Heart left ventricle (tissue), 16 donors: ENCODE measurements around the gene TMEM203. TPM values are rescaled to one million over a fixed set of nuclear protein-coding genes. Genes with fewer than 3 reads are reported as not detected.

Experiments
- ATAC-seq, 4 donors: fragments of 200-7000 bp; cut with Tn5 transposase; one replicate each; pipeline ENCODE4 v1.9.1; 2020 to 2022; ENCODE audit warnings: moderate library complexity in 4 of 4, mild to moderate bottlenecking in 3 of 4, moderate number of reproducible peaks in 1 of 4
- DNase-seq, 5 donors: peaks; one replicate each; pipeline ENCODE4 v3.0.0-alpha.2; 2020
- H3K27ac ChIP-seq, 12 donors: fragments of 200-600 bp; sonication (generic) in 4 of 12; one replicate each; pipeline versions ENCODE4 v1.5.0 to v1.8.0; 2016 to 2022; ENCODE audit warnings: mild to moderate bottlenecking in 2 of 12
- H3K27me3 ChIP-seq, 9 donors: fragments of 200-600 bp; sonication (generic) in 2 of 9; one replicate each; pipeline versions ENCODE4 v1.5.1 to v1.8.0; 2016 to 2022; ENCODE audit warnings: mild to moderate bottlenecking in 3 of 9
- H3K36me3 ChIP-seq, 9 donors: fragments of 200-600 bp; sonication (generic) in 2 of 9; one replicate each; pipeline versions ENCODE4 v1.5.0 to v1.8.0; 2018 to 2022; ENCODE audit warnings: mild to moderate bottlenecking in 2 of 9
- H3K4me1 ChIP-seq, 12 donors: fragments of 200-600 bp; sonication (generic) in 4 of 12; one replicate each; pipeline versions ENCODE4 v1.5.0 to v1.8.0; 2016 to 2022; ENCODE audit warnings: mild to moderate bottlenecking in 3 of 12
- H3K4me3 ChIP-seq, 12 donors: fragments of 200-600 bp; sonication (generic) in 4 of 12; one replicate each; pipeline versions ENCODE4 v1.5.0 to v1.8.0; 2017 to 2022; ENCODE audit warnings: mild to moderate bottlenecking in 9 of 12, moderate library complexity in 4 of 12
- H3K9me3 ChIP-seq, 12 donors: fragments of 200-600 bp; sonication (generic) in 4 of 12; one replicate each; pipeline versions ENCODE4 v1.5.0 to v1.8.0; 2016 to 2022; ENCODE audit warnings: mild to moderate bottlenecking in 1 of 12
- CTCF ChIP-seq, 12 donors: fragments of 200-600 bp; sonication (generic) in 4 of 12; IDR thresholded peaks; one replicate each; pipeline versions ENCODE4 v1.5.0 to v1.8.0; 2018 to 2022; ENCODE audit warnings: antibody characterized with exemption in 12 of 12, mild to moderate bottlenecking in 5 of 12
- POLR2A ChIP-seq, 2 donors: fragments of 450-650 bp; IDR thresholded peaks; one replicate each; pipeline ENCODE4 v1.6.1; 2017; ENCODE audit warnings: antibody characterized with exemption in 2 of 2, mild to moderate bottlenecking in 2 of 2, moderate library complexity in 2 of 2
- WGBS, 4 donors: extraction: QIAGEN DNeasy Blood & Tissue Kit in 2 of 4; methylation state at CpG; one replicate each; pipeline versions ENCODE4 v1.1.5 to v1.1.7; 2013 to 2018; 5-methylcytosine and 5-hydroxymethylcytosine counted together
- intact Hi-C, 10 donors: fragments of 100-400 bp; cut with DNase I; formaldehyde crosslinking; loops; one replicate each; pipeline versions ENCODE4 v1.11.1 to v1.14.2; 2022
- polyA plus RNA-seq, 2 donors: library from polyadenylated mRNA; stranded (reverse); fragments of 200-250 nt; gene quantifications; one replicate each; pipeline ENCODE4 v1.2.3, GENCODE V29; 2013
- total RNA-seq, 9 donors: library from RNA; depleted of rRNA in 2 of 9; stranded (reverse); fragments of >200 nt in 2 of 9; fragmentation: NEBNext Ultra II Directional in 3 of 9; extraction: Animal tissue kit (Norgen Biotek cat#: 25700) in 3 of 9; gene quantifications; one replicate each; pipeline versions ENCODE4 v1.1.0 to v1.2.4, GENCODE V29; 2016 to 2023
- donor health status: ischemic (EF 13 %, LVEDD 7.1; RV severe dilation, severe dysfunction).
- donor health status: healthy with polysubstance abuse.
- donor health status: DM: no; HTN: yes; CAD: no.
- donor health status: DM: no; HTN: no; CAD: no.
- donor health status: ischemic (EF 25% LVEDD 6.9; RV normal size, moderate dysfunction).
- donor health status: ischemic (EF 25% LVEDD 5.7; RV mildly dilated, moderate dysfunction).
- donor health status: healthy.
- donor health status: DM: yes; HTN: yes; CAD: no.
- donor health status: ischemic (EF 35%, LVEDD 5.7; RV mildly dilated, moderate dysfunction).
- donor health status: nonischemic (EF 11% LVEDD 7.7; RV severe dilation, severe dysfunction).
- donor health status: DM: yes; HTN: yes; CAD: no.
- donor health status: PGD.
- donor health status: ischemic (EF 29% LVEDD 5.4; RV normal size, mild dysfunction).
- donor health status: nonischemic (EF 23%, LVEDD 6.1; RV moderate dilation, normal function).

TMEM203 gene
- total and polyA plus RNA-seq, 11 donors = 30.8 to 52.0 (median 42.1) TPM

DNA sequence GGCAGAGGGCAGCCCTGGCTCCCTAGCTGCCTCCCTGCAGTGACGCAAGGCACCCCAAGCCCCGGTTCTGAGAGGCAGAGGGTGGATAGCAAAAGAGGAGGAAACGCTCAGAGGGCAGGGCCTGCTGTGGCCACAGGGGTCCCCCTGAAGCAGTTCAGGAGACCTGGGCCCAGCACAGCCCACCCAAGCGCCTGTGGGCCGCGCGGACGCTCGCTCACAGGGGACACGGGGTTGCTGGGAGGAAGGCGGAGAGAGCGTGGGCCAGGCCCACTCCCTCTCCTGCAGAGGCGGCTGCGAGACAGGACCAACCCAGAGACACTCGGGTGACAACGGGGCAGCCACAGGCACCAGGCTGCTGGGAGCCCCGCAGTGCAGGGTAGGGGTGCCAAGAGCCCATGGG lies 25.7 kb downstream of the TMEM203 start:
- WGBS, 4 donors = 93 to 96% (median 95%) methylated on average over 12 to 17 of the region's 17 CpGs

DNA sequence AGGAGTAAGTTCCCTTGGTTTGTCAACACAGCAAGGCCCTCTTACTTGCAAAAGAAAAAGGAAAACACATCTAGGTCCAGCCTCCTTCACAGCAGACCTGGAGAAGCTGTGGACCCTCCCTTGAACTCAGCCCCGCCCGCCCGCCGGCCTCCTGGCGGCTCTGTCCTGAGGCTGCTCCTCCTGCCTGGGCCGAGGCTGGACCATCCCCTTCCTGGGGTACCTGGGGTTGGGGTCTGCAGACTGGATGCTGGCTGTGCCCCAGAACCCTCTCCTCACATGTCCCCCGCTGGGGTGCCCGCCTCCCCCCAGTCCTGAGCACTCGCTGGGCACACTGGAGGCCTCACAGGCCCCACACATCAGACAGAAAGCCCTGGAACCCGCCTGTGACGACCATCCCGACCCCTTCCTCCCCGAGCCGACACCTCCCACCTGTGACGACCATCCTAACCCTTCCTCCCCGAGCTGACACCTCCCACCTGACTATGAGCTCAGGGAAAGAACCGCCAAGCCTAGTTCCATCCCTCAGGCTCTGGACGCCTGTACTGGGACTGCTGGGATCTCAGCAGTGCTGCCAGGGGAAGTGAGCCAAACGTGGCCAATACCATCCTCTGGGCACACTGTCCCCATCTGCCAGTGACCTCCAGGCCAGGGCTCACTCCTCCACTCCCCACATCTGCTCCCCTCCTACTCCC lies 26.4 kb downstream of the TMEM203 start:
- Histone ChIP-seq H3K36me3 (peaks cover 0 to 73% (median 60%) of the 10 kb centered on the region in 9 donors), H3K27me3 (no peaks in the 10 kb centered on the region), H3K4me3 (no peak overlapping the region), H3K9me3 (no peaks in the 10 kb centered on the region), H3K4me1 (peaks cover 0 to 4% (median 0%) of the 10 kb centered on the region in 12 donors), H3K27ac (no peak overlapping the region)
- intact Hi-C loops = no loop called here
- WGBS, 4 donors = 90 to 92% (median 91%) methylated on average over 18 to 19 of the region's 19 CpGs
- ATAC-seq (no peak), DNase-seq (no peak)
- TF ChIP-seq POLR2A (IDR thresholded peaks at IDR 0.05) (no peak), CTCF (IDR thresholded peaks at IDR 0.05) (no peak)

More for the DNA sequence above, 25.7 kb downstream of the TMEM203 start:
- Histone ChIP-seq H3K9me3 (no peaks in the 10 kb centered on the region), H3K4me1 (peaks cover 0 to 4% (median 0%) of the 10 kb centered on the region in 12 donors), H3K36me3 (peaks cover 0 to 76% (median 60%) of the 10 kb centered on the region in 9 donors), H3K27me3 (no peaks in the 10 kb centered on the region), H3K4me3 (no peak overlapping the region), H3K27ac (no peak overlapping the region)
- DNase-seq = no peak
- peak in 1 of 4 donors; percentile 7 for ATAC-seq
- intact Hi-C loops = loop anchor here in 4 of 10 donors (10.0 kb wide), 2 partner anchors 55 to 65 kb away; partner anchors contain the start of gene DPP7 (in 1 of the 4)
- no peak for TF ChIP-seq CTCF (IDR thresholded peaks at IDR 0.05)
- no peak for TF ChIP-seq POLR2A (IDR thresholded peaks at IDR 0.05)

GRCh38 chr9:137178201-137178938 lies 27.1 kb downstream of the TMEM203 start:
- TF ChIP-seq CTCF (IDR thresholded peaks at IDR 0.05) = no peak
- no peak for TF ChIP-seq POLR2A (IDR thresholded peaks at IDR 0.05)
- Histone ChIP-seq H3K4me1 (peaks cover 0 to 4% (median 0%) of the 10 kb centered on the region in 12 donors), H3K9me3 (no peaks in the 10 kb centered on the region), H3K36me3 (peaks cover 0 to 65% (median 53%) of the 10 kb centered on the region in 9 donors), H3K4me3 (no peak overlapping the region), H3K27ac (no peak overlapping the region), H3K27me3 (peaks cover 0 to under 1% (median 0%) of the 10 kb centered on the region in 9 donors)
- intact Hi-C loops = no loop called here
- ATAC-seq (peak in 1 of 4 donors; percentile 10), DNase-seq (no peak)
- WGBS, 4 donors = 85 to 89% (median 87%) methylated on average over 21 to 23 of the region's 23 CpGs
